ENCODE measurements around the gene CPM. TPM values are rescaled to one million over a fixed set of nuclear protein-coding genes. Genes with fewer than 3 reads are reported as not detected.

Gene CPM
- total RNA-seq, 4 donors from 2014 or later, result 233 to 478 (median 301) TPM

GRCh38 chr12:68831751-68832503 is 101.0 kb downstream of the CPM start:
- TF ChIP-seq, protein P1, sequence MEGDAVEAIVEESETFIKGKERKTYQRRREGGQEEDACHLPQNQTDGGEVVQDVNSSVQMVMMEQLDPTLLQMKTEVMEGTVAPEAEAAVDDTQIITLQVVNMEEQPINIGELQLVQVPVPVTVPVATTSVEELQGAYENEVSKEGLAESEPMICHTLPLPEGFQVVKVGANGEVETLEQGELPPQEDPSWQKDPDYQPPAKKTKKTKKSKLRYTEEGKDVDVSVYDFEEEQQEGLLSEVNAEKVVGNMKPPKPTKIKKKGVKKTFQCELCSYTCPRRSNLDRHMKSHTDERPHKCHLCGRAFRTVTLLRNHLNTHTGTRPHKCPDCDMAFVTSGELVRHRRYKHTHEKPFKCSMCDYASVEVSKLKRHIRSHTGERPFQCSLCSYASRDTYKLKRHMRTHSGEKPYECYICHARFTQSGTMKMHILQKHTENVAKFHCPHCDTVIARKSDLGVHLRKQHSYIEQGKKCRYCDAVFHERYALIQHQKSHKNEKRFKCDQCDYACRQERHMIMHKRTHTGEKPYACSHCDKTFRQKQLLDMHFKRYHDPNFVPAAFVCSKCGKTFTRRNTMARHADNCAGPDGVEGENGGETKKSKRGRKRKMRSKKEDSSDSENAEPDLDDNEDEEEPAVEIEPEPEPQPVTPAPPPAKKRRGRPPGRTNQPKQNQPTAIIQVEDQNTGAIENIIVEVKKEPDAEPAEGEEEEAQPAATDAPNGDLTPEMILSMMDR (IDR thresholded peaks at IDR 0.05), result no peak
- DNase-seq (ENCODE audit: low spot score) (no peak), ATAC-seq (ENCODE audit: low FRiP score) (no peak)

DNA sequence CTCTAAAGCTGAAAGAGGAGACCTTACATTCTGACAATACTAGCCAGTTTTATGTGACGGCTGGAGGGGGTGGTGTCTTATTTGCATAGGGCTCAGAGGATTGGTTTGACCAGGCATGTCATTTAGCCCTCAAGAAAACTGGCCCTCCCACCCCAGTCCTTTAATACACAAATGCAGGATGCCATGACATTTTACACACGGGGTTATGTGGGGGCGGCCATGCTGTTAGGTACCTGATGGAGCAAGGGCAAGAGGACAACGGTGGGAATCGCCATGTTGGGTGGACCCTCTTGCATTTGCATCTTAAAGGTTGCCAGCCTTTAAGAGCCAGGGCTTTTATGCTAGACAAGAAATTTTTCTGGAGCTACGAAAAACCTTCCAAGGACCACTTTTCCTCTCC is 101.7 kb downstream of the CPM start:
- DNase-seq (ENCODE audit: low spot score) (no peak), ATAC-seq (ENCODE audit: low FRiP score) (no peak)
- TF ChIP-seq, protein P1 (IDR thresholded peaks at IDR 0.05), result no peak

GRCh38 chr12:68828672-68829068 is 104.3 kb downstream of the CPM start:
- ATAC-seq (ENCODE audit: low FRiP score), result no peak
- TF ChIP-seq, protein P1 (IDR thresholded peaks at IDR 0.05), result no peak
- no peak for DNase-seq (ENCODE audit: low spot score)

- no peak for ATAC-seq (ENCODE audit: low FRiP score)
- TF ChIP-seq, protein P1 (IDR thresholded peaks at IDR 0.05), result no peak
Observed at GRCh38 chr12:68827895-68828671, 104.9 kb downstream of the CPM start.

GRCh38 chr12:68825569-68826217 is 107.3 kb downstream of the CPM start:
- DNase-seq (ENCODE audit: low spot score) (no peak), ATAC-seq (ENCODE audit: low FRiP score) (no peak)
- TF ChIP-seq, protein P1 (IDR thresholded peaks at IDR 0.05), result no peak

More at GRCh38 chr12:68827895-68828671, 104.9 kb downstream of the CPM start:
- DNase-seq (ENCODE audit: low spot score), result no peak

DNA sequence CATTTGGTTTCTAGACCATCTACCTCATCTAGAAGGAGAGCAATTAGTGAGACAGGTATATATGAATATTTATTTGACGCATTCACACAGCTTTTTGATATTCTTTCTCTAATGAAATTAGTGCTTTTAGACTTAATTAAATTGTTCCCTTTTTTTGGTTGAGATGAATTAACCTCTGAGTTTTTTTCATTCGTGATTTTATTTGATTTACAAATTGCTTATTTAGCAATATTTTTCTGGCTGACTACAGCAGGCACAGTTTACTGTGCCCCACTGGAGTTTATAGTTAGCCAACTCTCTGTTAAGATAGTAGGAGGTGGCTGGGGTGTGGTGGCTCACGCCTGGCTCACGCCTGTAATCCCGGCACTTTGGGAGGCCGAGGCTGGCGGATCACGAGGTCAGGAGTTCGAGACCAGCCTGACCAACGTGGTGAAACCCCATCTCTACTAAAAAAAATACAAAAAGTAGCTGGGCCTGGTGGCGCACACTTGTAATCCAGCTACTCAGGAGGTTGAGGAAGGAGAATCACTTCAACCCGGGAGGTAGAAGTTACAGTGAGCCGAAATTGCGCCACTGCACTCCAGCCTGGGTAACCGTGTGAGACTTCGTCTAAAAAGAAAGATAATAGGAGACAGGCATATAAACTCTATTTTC is 108.2 kb downstream of the CPM start:
- TF ChIP-seq, protein P1 (IDR thresholded peaks at IDR 0.05), result no peak
- DNase-seq (ENCODE audit: low spot score), result no peak
- no peak for ATAC-seq (ENCODE audit: low FRiP score)

Data from omental fat pad (tissue), 4 donors.